Bronchial epithelial cell (primary cell): ENCODE data around the gene PTPN21. TPM values are rescaled to one million over a fixed set of nuclear protein-coding genes. Genes with fewer than 3 reads are reported as not detected.

Experiments used
- DNase-seq: peaks from one replicate; pipeline ENCODE4 v3.0.0-alpha.2; 2010; ENCODE audit warnings: low read depth
- FAIRE-seq: peaks from 2 replicates; lab custom pipeline; 2011; peaks lifted over from hg19 to GRCh38; lab: Jason Lieb, UNC
- H3K27me3 ChIP-seq: 2 replicates; pipeline ENCODE4 v1.5.1; 2011; ENCODE audit warnings: low read length; ENCODE audit not compliant: control insufficient read depth, insufficient read depth
- H3K36me3 ChIP-seq: 2 replicates; pipeline ENCODE4 v1.5.1; 2011; ENCODE audit warnings: low read length; ENCODE audit not compliant: control insufficient read depth, insufficient read depth
- H3K4me3 ChIP-seq: 2 replicates; pipeline ENCODE4 v1.5.1; 2011; ENCODE audit warnings: mild to moderate bottlenecking, low read depth, low read length, control low read depth
- CTCF ChIP-seq: IDR thresholded peaks from 2 replicates; pipeline ENCODE4 v1.5.1; 2011; ENCODE audit warnings: mild to moderate bottlenecking, moderate library complexity, low read length, control low read depth, inconsistent platforms; ENCODE audit not compliant: insufficient read depth, severe bottlenecking
- total RNA-seq: library from RNA; depleted of rRNA; stranded (reverse); fragments of >200 nt; gene quantifications from 2 replicates; pipeline ENCODE4 v1.2.1, GENCODE V29; 2014

The PTPN21 gene
- total RNA-seq, 1 donor from 2014 or later, result 7.6 TPM

- Histone ChIP-seq H3K4me3 (no peak overlapping the region), H3K36me3 (peaks cover 11% of the 10 kb centered on the region), H3K27me3 (no peaks in the 10 kb centered on the region)
- DNase-seq, result no peak
- no peak for TF ChIP-seq CTCF
- no peak for FAIRE-seq
Observed at GRCh38 chr14:88504602-88505001, 50.2 kb downstream of the PTPN21 start.

GRCh38 chr14:88503754-88504406 lies 50.9 kb downstream of the PTPN21 start:
- Histone ChIP-seq H3K4me3 (no peak overlapping the region), H3K36me3 (peaks cover 16% of the 10 kb centered on the region), H3K27me3 (no peaks in the 10 kb centered on the region)
- FAIRE-seq, result no peak
- TF ChIP-seq CTCF, result no peak
- DNase-seq, result no peak

- Histone ChIP-seq H3K4me3 (no peak overlapping the region), H3K27me3 (no peaks in the 10 kb centered on the region), H3K36me3 (peaks cover 17% of the 10 kb centered on the region)
- DNase-seq (no peak), FAIRE-seq (no peak)
- TF ChIP-seq CTCF, result no peak
Observed at GRCh38 chr14:88502740-88503139, 52.1 kb downstream of the PTPN21 start.

GRCh38 chr14:88500611-88501010 lies 54.2 kb downstream of the PTPN21 start:
- Histone ChIP-seq H3K27me3 (no peaks in the 10 kb centered on the region), H3K36me3 (peaks cover 19% of the 10 kb centered on the region), H3K4me3 (no peak overlapping the region)
- no peak for TF ChIP-seq CTCF
- FAIRE-seq, result no peak
- no peak for DNase-seq

- Histone ChIP-seq H3K36me3 (peaks cover 19% of the 10 kb centered on the region), H3K27me3 (no peaks in the 10 kb centered on the region), H3K4me3 (no peak overlapping the region)
- no peak for TF ChIP-seq CTCF
- FAIRE-seq (no peak), DNase-seq (no peak)
Observed at GRCh38 chr14:88499225-88499624, 55.6 kb downstream of the PTPN21 start.

- FAIRE-seq, result no peak
- no peak overlapping the region for H3K4me3 ChIP-seq
- peaks cover 15% of the 10 kb centered on the region for H3K36me3 ChIP-seq
Observed at GRCh38 chr14:88496414-88496813, 58.4 kb downstream of the PTPN21 start.

More at GRCh38 chr14:88496414-88496813, 58.4 kb downstream of the PTPN21 start:
- H3K27me3 ChIP-seq, result no peaks in the 10 kb centered on the region
- TF ChIP-seq CTCF, result no peak
- DNase-seq, result no peak
